Nephron (organoid): Measurements from ENCODE around the gene MYO3B.

Source experiments
- H3K27ac Mint-ChIP-seq, 3 experiments: 2 replicates each; pipeline ENCODE4 v1.8.0; 2020; ENCODE audit warnings: mixed read lengths in 3 of 3, mild to moderate bottlenecking in 2 of 3, moderate library complexity in 1 of 3
- H3K27me3 Mint-ChIP-seq: 2 replicates; pipeline ENCODE4 v1.8.0; 2021; ENCODE audit warnings: low read depth, mild to moderate bottlenecking, moderate library complexity, mixed read lengths
- H3K36me3 Mint-ChIP-seq: 2 replicates; pipeline ENCODE4 v1.8.0; 2020; ENCODE audit warnings: low read depth, mixed read lengths
- H3K4me1 Mint-ChIP-seq: 2 replicates; pipeline ENCODE4 v1.8.0; 2020; ENCODE audit warnings: mixed read lengths
- H3K4me3 Mint-ChIP-seq, 3 experiments: 2 replicates each; pipeline ENCODE4 v1.8.0; 2020; ENCODE audit warnings: mild to moderate bottlenecking in 3 of 3, mixed read lengths in 3 of 3, moderate library complexity in 2 of 3
- H3K9me3 Mint-ChIP-seq: 2 replicates; pipeline ENCODE4 v1.8.0; 2020; ENCODE audit warnings: mixed read lengths
- TF ChIP-seq, protein P1 (sequence below), 3 experiments: fragments of 200-600 bp; sonication (generic); IDR thresholded peaks; one replicate each; pipeline ENCODE4 v1.5.0; 2021; ENCODE audit warnings: antibody characterized with exemption in 3 of 3; ENCODE audit not compliant: unreplicated experiment in 3 of 3

Gene MYO3B

DNA sequence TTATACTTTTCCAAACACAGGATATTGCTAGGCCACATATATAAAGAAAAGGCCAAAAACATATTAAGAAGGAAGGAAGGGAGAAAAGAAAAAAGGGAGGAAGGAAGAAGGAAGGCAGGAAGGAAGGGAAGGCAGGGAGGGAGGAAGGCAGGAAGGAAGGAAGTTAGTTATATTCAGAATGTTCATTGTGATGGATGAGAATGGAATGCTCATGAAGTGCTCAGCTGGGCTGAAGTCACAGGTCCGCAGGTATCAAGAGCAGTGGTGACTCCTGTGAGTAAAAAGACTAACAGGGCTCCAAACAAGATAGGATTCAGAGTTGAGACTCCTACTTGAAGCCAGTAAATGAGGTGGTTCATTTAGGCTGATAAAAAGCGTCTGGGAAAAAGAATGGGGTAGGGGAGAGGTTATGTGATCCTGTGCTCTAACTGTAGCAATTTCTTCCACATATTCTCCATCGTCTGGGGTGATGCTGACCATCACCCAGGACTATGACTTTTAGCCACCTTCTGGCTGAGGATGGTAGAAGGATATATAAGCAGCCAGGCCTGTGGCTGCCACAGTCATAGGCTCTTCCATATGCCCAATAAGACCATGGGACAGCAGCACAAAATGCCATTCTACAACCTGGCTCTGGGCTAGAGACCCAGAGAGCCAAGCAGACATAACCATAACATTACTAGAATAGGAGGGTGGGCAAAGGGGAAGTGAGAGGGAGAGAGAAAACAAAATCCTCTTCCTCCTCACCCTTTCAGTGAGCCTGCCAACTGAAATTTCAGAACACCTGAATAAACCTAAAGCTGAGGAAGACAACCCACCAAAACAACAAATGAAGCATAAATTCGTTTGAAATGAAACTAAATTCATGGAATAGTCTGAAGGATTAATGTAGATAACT is 173.2 kb downstream of the MYO3B start:
- Mint-ChIP-seq H3K27ac (no peak overlapping the region), H3K36me3 (no peaks in the 10 kb centered on the region), H3K4me3 (no peak overlapping the region), H3K4me1 (no peaks in the 10 kb centered on the region), H3K9me3 (no peaks in the 10 kb centered on the region), H3K27me3 (no peaks in the 10 kb centered on the region)
- TF ChIP-seq, protein P1, sequence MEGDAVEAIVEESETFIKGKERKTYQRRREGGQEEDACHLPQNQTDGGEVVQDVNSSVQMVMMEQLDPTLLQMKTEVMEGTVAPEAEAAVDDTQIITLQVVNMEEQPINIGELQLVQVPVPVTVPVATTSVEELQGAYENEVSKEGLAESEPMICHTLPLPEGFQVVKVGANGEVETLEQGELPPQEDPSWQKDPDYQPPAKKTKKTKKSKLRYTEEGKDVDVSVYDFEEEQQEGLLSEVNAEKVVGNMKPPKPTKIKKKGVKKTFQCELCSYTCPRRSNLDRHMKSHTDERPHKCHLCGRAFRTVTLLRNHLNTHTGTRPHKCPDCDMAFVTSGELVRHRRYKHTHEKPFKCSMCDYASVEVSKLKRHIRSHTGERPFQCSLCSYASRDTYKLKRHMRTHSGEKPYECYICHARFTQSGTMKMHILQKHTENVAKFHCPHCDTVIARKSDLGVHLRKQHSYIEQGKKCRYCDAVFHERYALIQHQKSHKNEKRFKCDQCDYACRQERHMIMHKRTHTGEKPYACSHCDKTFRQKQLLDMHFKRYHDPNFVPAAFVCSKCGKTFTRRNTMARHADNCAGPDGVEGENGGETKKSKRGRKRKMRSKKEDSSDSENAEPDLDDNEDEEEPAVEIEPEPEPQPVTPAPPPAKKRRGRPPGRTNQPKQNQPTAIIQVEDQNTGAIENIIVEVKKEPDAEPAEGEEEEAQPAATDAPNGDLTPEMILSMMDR (IDR thresholded peaks at IDR 0.05; ENCODE audit: unreplicated experiment in 3 of 3): no peak

DNA sequence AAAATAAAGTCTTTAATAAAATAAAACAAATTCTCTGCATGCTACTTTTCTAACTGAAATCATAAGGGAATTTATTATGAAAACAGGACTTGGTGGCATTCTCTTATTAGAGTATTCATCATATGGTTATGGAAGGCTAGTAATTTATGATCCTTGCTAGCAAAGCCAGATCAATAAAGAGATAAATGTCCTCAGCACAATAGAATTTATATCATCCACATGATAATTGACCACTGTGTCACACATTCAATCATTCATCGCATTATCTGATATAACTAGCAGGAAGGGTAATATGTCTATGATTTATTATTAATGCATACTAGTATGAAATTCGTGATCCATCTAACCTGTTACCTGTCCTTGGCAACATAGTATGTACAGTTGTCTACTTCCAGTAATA is 175.8 kb downstream of the MYO3B start:
- H3K27ac Mint-ChIP-seq: no peak overlapping the region
- H3K4me3 Mint-ChIP-seq: no peak overlapping the region

DNA sequence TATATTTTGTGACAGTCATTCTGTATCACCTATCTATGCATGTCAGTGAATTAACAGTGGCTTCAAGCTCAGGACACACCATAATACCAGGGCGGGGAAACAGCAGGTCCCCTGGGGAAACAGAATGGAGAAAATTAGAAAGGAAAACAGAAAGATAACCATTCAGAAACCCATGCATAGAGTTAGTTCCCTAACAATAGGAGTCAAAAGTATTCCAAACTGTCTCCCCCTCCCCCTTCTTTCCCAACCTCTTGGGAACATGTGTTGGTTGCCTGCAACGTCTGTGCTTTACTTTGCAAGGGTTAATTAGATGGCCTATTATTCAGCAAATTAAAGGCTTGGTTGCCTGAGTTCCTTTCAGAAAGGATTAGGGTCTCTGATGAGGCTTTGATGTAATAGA is 176.4 kb downstream of the MYO3B start:
- Mint-ChIP-seq H3K36me3 (no peaks in the 10 kb centered on the region), H3K27ac (no peak overlapping the region), H3K4me3 (no peak overlapping the region), H3K27me3 (no peaks in the 10 kb centered on the region), H3K9me3 (no peaks in the 10 kb centered on the region), H3K4me1 (no peaks in the 10 kb centered on the region)
- TF ChIP-seq, protein P1 (IDR thresholded peaks at IDR 0.05; ENCODE audit: unreplicated experiment in 3 of 3): no peak

More for the DNA sequence above, 175.8 kb downstream of the MYO3B start:
- Mint-ChIP-seq H3K27me3 (no peaks in the 10 kb centered on the region), H3K9me3 (no peaks in the 10 kb centered on the region), H3K4me1 (no peaks in the 10 kb centered on the region), H3K36me3 (no peaks in the 10 kb centered on the region)
- TF ChIP-seq, protein P1 (IDR thresholded peaks at IDR 0.05; ENCODE audit: unreplicated experiment in 3 of 3): no peak

DNA sequence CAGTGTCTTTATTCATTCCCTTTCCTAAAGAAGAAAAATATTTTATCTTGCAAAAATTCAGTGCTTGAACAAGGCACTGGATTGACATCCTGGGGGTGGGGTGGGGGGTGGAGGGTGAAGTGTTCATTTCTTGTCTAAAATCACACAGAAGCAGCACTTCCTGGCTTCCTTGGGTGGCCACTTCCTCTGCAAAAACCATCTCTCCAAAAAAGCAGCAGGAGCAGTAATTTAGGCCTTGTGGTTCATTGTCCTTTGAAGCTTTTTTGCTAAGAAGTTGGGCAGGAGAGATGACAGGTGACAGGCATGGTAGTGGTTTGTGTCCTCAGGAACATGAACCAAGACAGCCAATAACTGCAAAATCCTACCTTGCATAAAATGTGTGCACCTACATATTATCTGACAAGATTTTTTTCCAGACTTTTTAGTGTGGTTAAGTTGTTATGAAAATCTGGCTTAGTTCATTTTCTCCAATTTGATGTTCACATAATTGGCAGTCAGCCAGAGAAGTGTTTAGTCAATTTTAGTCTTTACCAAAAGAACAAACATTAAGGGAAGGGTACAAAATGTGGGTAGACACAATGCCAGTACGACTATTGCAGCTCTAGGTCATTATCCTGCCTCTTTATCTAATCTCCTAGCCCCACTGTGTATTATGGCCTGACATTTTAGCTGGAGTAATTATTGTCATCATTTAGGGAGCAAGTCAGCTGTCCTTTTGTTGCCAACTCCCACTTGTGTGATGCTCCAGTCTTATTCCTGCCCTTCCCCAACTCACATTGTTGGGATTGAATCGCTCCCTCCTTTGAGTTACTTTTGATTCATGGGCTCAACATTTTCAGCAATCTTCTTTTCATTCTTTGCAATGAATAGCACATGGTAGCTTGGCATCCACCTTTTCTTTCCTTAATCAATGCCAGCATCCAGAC is 177.2 kb downstream of the MYO3B start:
- no peaks in the 10 kb centered on the region for H3K4me1 Mint-ChIP-seq
- TF ChIP-seq, protein P1 (IDR thresholded peaks at IDR 0.05; ENCODE audit: unreplicated experiment in 3 of 3): no peak
- H3K9me3 Mint-ChIP-seq: no peaks in the 10 kb centered on the region
- H3K36me3 Mint-ChIP-seq: no peaks in the 10 kb centered on the region
- no peaks in the 10 kb centered on the region for H3K27me3 Mint-ChIP-seq
- no peak overlapping the region for H3K4me3 Mint-ChIP-seq
- no peak overlapping the region for H3K27ac Mint-ChIP-seq

DNA sequence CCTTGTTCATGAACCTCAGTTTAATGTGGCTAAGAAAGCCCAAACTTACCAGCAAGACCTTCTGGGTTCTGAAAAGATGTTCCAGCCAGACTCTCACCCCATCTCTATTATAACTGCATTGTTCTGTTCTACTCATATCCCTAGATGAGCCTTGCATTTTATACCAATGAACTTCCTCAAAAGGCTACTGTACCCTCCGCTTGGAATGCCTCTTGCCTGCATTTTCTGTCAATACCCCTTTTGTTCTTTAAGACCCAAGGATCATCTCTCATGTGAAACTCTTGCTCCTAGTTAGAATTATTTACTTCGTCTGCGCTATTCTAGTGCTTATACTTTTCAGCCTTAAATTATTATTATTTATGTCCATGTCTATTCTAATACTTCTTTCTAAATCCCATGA is 181.5 kb downstream of the MYO3B start:
- Mint-ChIP-seq H3K36me3 (no peaks in the 10 kb centered on the region), H3K4me1 (no peaks in the 10 kb centered on the region), H3K27me3 (peaks cover 28% of the 10 kb centered on the region), H3K4me3 (no peak overlapping the region), H3K9me3 (no peaks in the 10 kb centered on the region), H3K27ac (no peak overlapping the region)
- TF ChIP-seq, protein P1 (IDR thresholded peaks at IDR 0.05; ENCODE audit: unreplicated experiment in 3 of 3): no peak
